SK-N-MC (cell line): Measurements from ENCODE around the gene TEKT3.

ENCODE experiments used
- EZH2 ChIP-seq: fragments of 200-600 bp; sonication (generic); IDR thresholded peaks from one replicate; pipeline ENCODE4 v1.6.1; 2017; ENCODE audit warnings: antibody characterized with exemption
- FOXP2 ChIP-seq: optimal IDR thresholded peaks from 2 replicates; pipeline ENCODE3; 2011; ENCODE audit warnings: mild to moderate bottlenecking, moderate library complexity; ENCODE audit not compliant: insufficient read depth; ENCODE audit errors: extremely low read length, control extremely low read depth
- POLR2AphosphoS5 ChIP-seq: IDR thresholded peaks from 2 replicates; pipeline ENCODE4 v1.6.1; 2012; ENCODE audit warnings: mild to moderate bottlenecking, low read depth, low read length, borderline replicate concordance

DNA sequence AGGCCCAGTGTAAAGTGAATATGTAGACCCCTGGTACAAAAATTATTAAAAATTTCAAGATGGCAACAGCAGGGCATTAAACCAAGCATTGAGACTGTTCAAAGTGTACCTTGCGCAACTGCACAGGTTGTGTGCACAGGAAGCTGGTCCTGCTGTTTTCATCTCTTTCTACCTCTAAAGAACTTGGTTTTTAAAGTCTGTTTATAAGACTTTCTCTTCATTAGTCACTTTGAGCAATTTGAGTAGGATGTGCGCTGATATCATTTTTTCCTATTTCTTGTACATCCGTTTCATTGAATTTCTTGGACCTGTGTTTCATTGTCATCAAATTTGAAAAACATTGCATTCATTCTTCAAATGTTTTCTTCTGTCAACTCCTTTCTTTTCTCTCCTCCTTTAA, 59.5 kb downstream of the TEKT3 start:
- TF ChIP-seq EZH2: no peak
- no peak for TF ChIP-seq POLR2AphosphoS5
- TF ChIP-seq FOXP2: no peak
